Stimulated activated memory B cell treated with anti-CD40 and anti-IgM and Interleukin-4, amounts not matched to agents 10 μg/mL and 1 μg/mL and 100 μg/mL, for 72 hours (primary cell): ENCODE data around the gene TMEM248.
"Not testable (repeated sequence)": the region's sequence is repeated elsewhere in the genome, so short reads cannot be mapped to it uniquely, and the experiment has no call there.

Source experiments
- ATAC-seq: fragments of 150-1000 bp; cut with Tn5 transposase; 2 replicates; pipeline ENCODE4 v1.10.0; 2021
- H3K27ac Mint-ChIP-seq: one replicate; pipeline ENCODE4 v1.8.0; 2022; ENCODE audit warnings: mild to moderate bottlenecking, mixed read lengths
- H3K27me3 Mint-ChIP-seq: one replicate; pipeline ENCODE4 v1.8.0; 2022; ENCODE audit warnings: mixed read lengths
- H3K36me3 Mint-ChIP-seq: one replicate; pipeline ENCODE4 v1.8.0; 2022; ENCODE audit warnings: mixed read lengths
- H3K4me1 Mint-ChIP-seq: one replicate; pipeline ENCODE4 v1.8.0; 2022; ENCODE audit warnings: mixed read lengths
- H3K4me3 Mint-ChIP-seq: one replicate; pipeline ENCODE4 v1.8.0; 2022; ENCODE audit warnings: mild to moderate bottlenecking, moderate library complexity, mixed read lengths
- H3K9me3 Mint-ChIP-seq: one replicate; pipeline ENCODE4 v1.8.0; 2022; ENCODE audit warnings: mixed read lengths

The TMEM248 gene

GRCh38 chr7:66952343-66953043 is 31.5 kb downstream of the TMEM248 start:
- Mint-ChIP-seq H3K27me3 (no peaks in the 10 kb centered on the region), H3K27ac (peak overlapping the region; percentile 38), H3K4me3 (no peak overlapping the region), H3K36me3 (peaks cover 48% of the 10 kb centered on the region), H3K9me3 (no peaks in the 10 kb centered on the region), H3K4me1 (peaks cover 11% of the 10 kb centered on the region)
- ATAC-seq: no peak

DNA sequence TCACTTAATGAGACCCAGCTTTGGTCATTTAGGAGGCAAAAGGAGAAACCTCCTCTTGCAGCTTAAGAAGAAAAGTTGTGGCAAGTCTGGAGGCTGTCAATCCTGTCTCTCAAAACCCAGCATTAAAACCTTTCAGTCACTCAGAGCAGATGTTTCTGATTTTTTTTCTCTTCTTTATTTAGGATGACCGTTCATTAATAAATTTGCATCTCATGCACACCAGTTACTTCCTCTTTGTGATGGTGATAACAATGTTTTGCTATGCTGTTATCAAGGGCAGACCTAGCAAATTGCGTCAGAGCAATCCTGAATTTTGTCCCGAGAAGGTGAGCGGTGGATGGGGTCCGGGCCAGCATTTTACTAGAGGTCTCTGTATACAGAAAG is 32.0 kb downstream of the TMEM248 start:
- no peak for ATAC-seq
- Mint-ChIP-seq H3K36me3 (peaks cover 53% of the 10 kb centered on the region), H3K27ac (peak overlapping the region; percentile 38), H3K4me3 (no peak overlapping the region), H3K27me3 (no peaks in the 10 kb centered on the region), H3K9me3 (no peaks in the 10 kb centered on the region), H3K4me1 (peaks cover 11% of the 10 kb centered on the region)

- Mint-ChIP-seq H3K27me3 (no peaks in the 10 kb centered on the region), H3K27ac (no peak overlapping the region), H3K36me3 (peaks cover 61% of the 10 kb centered on the region), H3K9me3 (no peaks in the 10 kb centered on the region), H3K4me3 (no peak overlapping the region), H3K4me1 (peaks cover 3% of the 10 kb centered on the region)
- no peak for ATAC-seq
Measured at GRCh38 chr7:66957595-66958290, 36.7 kb downstream of the TMEM248 start.

DNA sequence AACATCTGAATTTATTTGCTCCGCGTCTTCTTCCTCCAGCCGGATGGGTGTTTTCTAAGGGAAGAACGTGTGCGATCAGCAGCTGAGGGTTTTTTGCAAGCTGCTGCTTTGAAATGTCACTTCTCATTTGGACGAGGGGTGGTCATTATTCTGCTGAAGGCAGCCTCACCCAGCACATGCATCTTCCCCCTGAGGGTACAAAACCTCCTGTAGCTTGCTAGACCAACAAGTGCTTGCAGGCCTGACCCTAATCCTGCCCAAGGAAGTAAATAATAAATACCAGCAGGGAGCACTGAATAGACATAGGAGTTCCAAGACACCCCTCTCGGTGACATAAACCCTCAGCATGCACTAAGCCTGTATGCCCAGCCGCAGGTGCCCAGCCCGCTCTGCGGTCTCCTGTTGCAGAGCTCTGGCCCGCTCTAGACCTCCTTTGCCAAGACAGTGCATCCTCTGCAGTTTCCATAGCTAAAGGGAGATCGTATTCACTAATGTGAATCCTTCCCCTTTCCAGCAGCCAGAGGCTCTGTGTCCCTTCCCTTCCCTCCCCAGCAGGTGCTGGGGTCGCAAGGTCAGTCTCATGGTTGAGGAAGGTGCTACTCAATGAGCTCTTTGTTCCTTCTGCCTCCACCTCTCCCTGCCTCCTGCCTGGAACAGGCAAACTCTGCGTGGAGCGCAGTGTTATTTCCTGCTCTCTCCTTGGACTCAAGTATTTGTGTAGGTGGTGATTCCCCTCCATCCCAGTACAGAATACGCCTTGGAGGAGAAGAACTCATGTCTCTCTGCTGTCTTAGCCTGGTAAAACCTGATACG is 37.7 kb downstream of the TMEM248 start:
- Mint-ChIP-seq H3K4me3 (no peak overlapping the region), H3K4me1 (no peaks in the 10 kb centered on the region), H3K36me3 (peaks cover 59% of the 10 kb centered on the region), H3K27ac (no peak overlapping the region), H3K9me3 (no peaks in the 10 kb centered on the region), H3K27me3 (no peaks in the 10 kb centered on the region)
- ATAC-seq: no peak

DNA sequence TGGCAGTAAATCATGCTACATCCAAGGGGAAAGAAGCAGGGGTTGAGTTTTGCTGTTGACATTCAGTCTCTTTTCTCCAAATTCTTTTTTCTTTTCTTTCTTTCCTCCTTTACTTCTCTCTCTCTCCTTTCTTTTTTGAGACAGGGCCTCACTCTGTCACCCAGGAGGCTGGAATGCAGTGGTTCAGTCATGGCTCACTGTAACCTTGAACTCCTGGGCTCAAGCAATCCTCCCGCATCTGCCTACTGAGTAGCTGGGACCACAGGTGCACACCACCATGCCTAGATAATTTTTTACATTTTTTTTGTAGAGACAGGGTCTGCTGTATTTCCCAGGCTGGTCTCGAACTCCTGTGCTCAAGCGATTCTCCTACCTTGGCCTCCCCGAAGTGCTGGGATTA is 39.2 kb downstream of the TMEM248 start:
- peaks cover 53% of the 10 kb centered on the region for H3K36me3 Mint-ChIP-seq
- no peaks in the 10 kb centered on the region for H3K4me1 Mint-ChIP-seq
- H3K4me3 Mint-ChIP-seq: no peak overlapping the region
- no peak for ATAC-seq
- H3K9me3 Mint-ChIP-seq: no peaks in the 10 kb centered on the region
- H3K27ac Mint-ChIP-seq: no peak overlapping the region
- no peaks in the 10 kb centered on the region for H3K27me3 Mint-ChIP-seq

- Mint-ChIP-seq H3K36me3 (peaks cover 46% of the 10 kb centered on the region), H3K9me3 (no peaks in the 10 kb centered on the region), H3K27me3 (no peaks in the 10 kb centered on the region), H3K4me3 (no peak overlapping the region), H3K27ac (no peak overlapping the region), H3K4me1 (no peaks in the 10 kb centered on the region)
- ATAC-seq: no peak
Measured at GRCh38 chr7:66961096-66961495, 40.1 kb downstream of the TMEM248 start.

- Mint-ChIP-seq H3K9me3 (no peaks in the 10 kb centered on the region), H3K36me3 (peaks cover 18% of the 10 kb centered on the region), H3K4me1 (no peaks in the 10 kb centered on the region), H3K27me3 (no peaks in the 10 kb centered on the region), H3K4me3 (no peak overlapping the region), H3K27ac (no peak overlapping the region)
- ATAC-seq: no peak
Measured at GRCh38 chr7:66964411-66964810, 43.4 kb downstream of the TMEM248 start.

DNA sequence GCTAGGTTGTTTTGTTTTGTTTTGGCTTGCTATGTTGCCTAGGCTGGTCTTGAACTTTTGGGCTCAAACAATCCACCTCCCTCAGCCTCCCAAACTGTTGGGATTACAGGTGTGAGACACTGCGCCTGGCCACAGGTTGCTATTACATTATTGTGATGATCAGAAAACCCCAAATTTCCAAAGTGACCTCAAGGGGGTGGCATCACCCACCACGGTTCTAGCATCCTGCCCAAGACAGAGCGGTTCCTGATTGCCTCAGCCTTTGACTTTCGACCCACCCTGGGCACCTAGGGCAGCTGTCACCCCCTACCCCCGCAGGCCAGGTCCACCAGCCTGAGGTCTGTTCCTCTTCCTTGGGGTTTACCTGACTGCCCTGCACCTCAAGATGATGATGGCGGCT is 46.0 kb downstream of the TMEM248 start:
- Mint-ChIP-seq H3K4me3 (no peak overlapping the region), H3K9me3 (no peaks in the 10 kb centered on the region), H3K4me1 (no peaks in the 10 kb centered on the region), H3K27ac (no peak overlapping the region), H3K36me3 (no peaks in the 10 kb centered on the region), H3K27me3 (no peaks in the 10 kb centered on the region)
- ATAC-seq: no peak

DNA sequence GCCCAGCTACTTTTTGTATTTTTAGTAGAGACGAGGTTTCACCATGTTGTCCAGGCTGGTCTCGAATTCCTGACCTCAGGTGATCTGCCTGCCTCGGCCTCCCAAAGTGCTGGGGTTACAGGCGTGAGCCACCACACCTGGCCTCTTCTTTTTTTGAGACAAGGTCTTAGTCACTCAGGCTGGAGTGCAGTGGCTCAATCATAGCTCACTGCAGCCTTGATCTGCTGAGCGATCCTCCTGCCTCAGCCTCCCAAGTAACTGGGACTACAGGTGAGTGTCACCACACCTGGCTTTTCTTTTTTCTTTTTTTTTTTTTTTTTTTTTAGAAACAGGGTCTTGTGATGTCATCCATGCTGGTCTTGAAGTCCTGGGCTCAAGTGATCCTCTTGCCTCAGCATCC is 48.0 kb downstream of the TMEM248 start:
- H3K4me1 Mint-ChIP-seq, H3K27ac Mint-ChIP-seq, H3K27me3 Mint-ChIP-seq, H3K36me3 Mint-ChIP-seq, ATAC-seq, H3K9me3 Mint-ChIP-seq, H3K4me3 Mint-ChIP-seq: not testable (repeated sequence)

DNA sequence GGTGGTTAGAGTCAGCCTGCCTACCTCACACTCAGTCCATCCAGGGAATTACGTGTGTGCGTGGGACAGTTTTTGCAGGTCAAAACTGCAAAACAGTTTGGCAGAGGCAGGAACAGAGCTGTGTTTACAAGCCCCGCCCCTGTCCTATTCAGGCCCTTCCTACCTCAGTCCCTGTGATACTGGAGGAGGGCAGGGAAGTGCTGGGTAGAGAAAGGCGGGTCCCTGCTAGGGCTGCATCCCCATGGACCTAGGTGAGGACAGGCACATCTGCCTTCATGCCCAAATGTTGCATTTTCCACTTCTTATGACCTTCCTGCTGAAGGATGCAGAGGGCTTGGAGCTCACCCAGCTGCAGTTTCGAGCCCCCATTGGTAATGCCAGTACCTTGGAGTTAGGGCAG is 49.3 kb downstream of the TMEM248 start:
- Mint-ChIP-seq H3K4me3 (no peak overlapping the region), H3K4me1 (no peaks in the 10 kb centered on the region)

DNA sequence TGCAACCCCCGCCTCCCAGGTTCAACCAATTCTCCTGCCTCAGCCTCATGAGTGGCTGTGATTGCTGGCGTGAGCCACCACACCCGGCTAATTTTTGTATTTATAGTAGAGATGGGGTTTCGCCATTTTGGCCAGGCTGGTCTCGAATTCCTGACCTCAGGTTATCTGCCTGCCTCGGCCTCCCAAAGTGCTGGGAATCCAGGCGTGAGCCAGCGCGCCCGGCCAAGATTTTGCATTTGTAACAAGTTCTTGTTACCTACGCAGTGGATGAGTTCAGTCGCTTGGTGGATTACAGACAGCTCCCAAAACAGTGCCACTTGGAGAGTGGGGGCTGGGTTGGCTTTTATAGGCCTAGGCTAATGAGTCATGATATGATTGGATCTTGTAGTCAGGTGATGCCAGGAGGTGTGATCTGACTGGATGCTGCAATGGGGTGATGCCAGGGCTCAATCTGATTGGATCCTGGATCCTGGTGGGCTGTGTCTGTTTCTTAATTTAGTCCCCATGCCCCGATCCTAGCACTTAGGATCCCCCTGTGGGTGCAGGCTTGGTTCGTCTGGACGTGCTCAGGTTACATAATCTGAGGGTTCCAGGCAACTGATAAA is 54.1 kb downstream of the TMEM248 start:
- Mint-ChIP-seq H3K9me3 (peaks cover 5% of the 10 kb centered on the region), H3K4me1 (peaks cover 2% of the 10 kb centered on the region), H3K36me3 (peaks cover 6% of the 10 kb centered on the region), H3K27ac (no peak overlapping the region), H3K27me3 (no peaks in the 10 kb centered on the region), H3K4me3 (no peak overlapping the region)
- no peak for ATAC-seq

More for the DNA sequence above, 49.3 kb downstream of the TMEM248 start:
- H3K27ac Mint-ChIP-seq: no peak overlapping the region
- no peak for ATAC-seq
- H3K36me3 Mint-ChIP-seq: no peaks in the 10 kb centered on the region
- no peaks in the 10 kb centered on the region for H3K27me3 Mint-ChIP-seq
- H3K9me3 Mint-ChIP-seq: no peaks in the 10 kb centered on the region

- ATAC-seq, H3K27me3 Mint-ChIP-seq, H3K27ac Mint-ChIP-seq, H3K4me1 Mint-ChIP-seq, H3K36me3 Mint-ChIP-seq, H3K4me3 Mint-ChIP-seq: not testable (repeated sequence)
- peaks cover 14% of the 10 kb centered on the region for H3K9me3 Mint-ChIP-seq
Measured at GRCh38 chr7:66978312-66978711, 57.3 kb downstream of the TMEM248 start.

DNA sequence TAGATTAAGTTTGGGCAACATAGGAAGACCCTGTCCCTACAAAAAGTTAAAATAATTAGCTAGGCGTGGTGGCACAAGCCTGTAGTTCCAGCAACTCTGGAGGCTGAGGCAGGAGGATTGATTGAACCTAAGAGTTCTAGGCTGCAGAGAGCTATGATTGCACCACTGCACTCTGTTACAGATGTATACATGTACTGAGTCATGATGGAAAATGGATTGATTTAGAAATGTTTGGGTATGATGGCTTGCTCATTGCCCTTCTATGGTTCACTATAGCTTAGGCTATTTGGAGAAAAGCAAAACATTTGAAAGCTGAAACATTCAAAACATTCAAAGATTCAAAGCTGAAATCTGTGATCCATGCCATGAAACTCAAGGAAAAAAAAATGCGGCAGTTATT is 58.0 kb downstream of the TMEM248 start:
- H3K9me3 Mint-ChIP-seq: peaks cover 14% of the 10 kb centered on the region
- H3K4me3 Mint-ChIP-seq, H3K27me3 Mint-ChIP-seq, ATAC-seq, H3K4me1 Mint-ChIP-seq, H3K27ac Mint-ChIP-seq, H3K36me3 Mint-ChIP-seq: not testable (repeated sequence)

GRCh38 chr7:66980336-66980735 is 59.3 kb downstream of the TMEM248 start:
- not testable (repeated sequence) for H3K36me3 Mint-ChIP-seq, ATAC-seq, H3K27me3 Mint-ChIP-seq, H3K4me3 Mint-ChIP-seq, H3K4me1 Mint-ChIP-seq
- Mint-ChIP-seq H3K27ac (peak overlapping the region; percentile 55), H3K9me3 (peaks cover 14% of the 10 kb centered on the region)

DNA sequence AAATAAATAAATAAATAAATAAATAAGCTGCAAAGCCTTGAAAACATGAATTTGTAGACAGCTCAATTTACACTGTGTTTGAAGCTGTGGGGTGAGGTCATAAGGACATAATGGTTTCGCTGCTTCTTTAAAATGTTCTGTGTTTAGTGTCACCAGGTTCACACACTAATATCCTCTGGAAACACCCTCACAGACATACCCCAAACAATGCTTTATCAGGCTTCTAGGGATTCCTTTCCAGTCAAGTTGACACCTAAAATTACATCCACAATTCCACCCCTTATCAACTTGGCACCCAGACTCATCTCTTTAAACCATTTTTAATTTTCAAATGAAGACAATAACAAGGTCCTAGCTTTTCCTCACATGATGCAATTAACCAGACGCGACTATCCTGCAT is 68.5 kb downstream of the TMEM248 start:
- H3K36me3 Mint-ChIP-seq: peaks cover 32% of the 10 kb centered on the region
- not testable (repeated sequence) for ATAC-seq, H3K4me1 Mint-ChIP-seq, H3K27me3 Mint-ChIP-seq, H3K9me3 Mint-ChIP-seq, H3K4me3 Mint-ChIP-seq, H3K27ac Mint-ChIP-seq
